ENCODE measurements around the gene PJA2. TPM values are rescaled to one million over a fixed set of nuclear protein-coding genes. Genes with fewer than 3 reads are reported as not detected.

PJA2 gene
- total RNA-seq (2022; extraction: Qiagen RNA extraction; ENCODE audit: low read depth): 11.0 to 19.1 TPM (median 16.3 TPM) in 5 replicates

GRCh38 chr5:109409844-109410388 is at the start of gene PJA2:
Gene PJA2, minus strand, starts transcription at chr5:109409974. Its CDS starts 26,541 bp downstream, at chr5:109383433.

All from A549 treated with GW870086 at 1 μM for 4 hours (cell line).